NOMO-1 (cell line): Measurements from ENCODE around the gene NDUFS5.
A peak's percentile ranks its signal among the peaks of the same experiment; 100 is the strongest.
"Not testable (repeated sequence)": the region's sequence is repeated elsewhere in the genome, so short reads cannot be mapped to it uniquely, and the experiment has no call there.

ENCODE experiments used
- DNase-seq, 2 experiments: peaks; one replicate each; lab custom pipeline; 2025; ENCODE audit not compliant: unreplicated experiment in 2 of 2; lab: John Stamatoyannopoulos, UW

The NDUFS5 gene

GRCh38 chr1:39026051-39026865 lies at the start of gene NDUFS5:
TSS of gene NDUFS5 (plus strand) at chr1:39026350. CDS start at chr1:39028725, 2,375 bp downstream.
- DNase-seq = peak; percentile 86 to 90

DNA sequence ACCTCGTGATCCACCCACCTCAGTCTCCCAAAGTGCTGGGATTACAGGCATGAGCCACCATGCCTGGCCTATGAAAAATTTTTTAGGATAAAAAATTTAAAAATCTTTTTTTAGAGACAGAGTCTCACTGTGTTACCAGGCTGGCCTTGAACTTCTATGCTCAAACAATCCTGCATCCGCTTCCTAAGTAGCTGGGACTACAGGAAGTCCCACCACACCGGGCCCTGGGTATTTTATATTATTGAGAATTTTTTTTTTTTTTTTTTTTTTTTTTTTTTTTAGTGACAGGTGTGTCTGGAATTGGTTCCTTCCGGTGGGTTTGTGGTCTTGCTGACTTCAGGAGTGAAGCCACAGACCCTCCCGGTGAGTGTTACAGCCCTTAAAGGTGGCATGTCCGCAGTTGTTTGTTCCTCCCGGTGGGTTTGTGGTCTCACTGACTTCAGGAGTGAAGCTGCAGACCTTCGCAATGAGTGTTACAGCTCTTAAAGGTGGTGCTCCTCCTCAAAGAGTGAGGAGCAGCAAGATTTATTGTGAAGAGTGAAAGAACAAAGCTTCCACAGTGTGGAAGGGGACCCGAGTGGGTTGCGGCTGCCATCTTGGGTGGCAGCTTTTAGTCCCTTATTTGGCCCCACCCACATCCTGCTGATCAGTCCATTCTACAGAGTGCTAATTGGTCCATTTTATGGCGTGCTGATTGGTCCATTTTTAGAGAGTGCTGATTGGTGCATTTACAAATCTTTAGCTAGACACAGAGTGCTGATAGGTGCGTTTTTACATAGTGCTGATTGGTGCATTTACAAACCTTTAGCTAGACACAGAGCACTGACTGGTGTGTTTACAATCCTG lies 48.5 kb upstream of the NDUFS5 start:
- DNase-seq = not testable (repeated sequence)

DNA sequence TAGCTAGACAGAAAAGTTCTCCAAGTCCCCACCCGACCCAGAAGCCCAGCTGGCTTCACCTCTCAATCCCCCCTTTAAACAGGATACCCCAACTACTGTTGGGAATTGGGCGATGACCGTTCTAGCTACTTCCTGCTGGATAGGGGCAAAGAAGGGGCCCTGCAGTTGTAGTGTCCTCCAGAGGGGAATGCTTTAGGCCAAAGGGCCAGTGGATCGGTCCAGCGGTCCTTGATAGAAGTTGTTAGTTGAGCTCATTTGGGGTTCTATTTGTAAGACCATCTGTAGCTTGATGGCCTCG lies 48.0 kb upstream of the NDUFS5 start:
- not testable (repeated sequence) for DNase-seq

DNA sequence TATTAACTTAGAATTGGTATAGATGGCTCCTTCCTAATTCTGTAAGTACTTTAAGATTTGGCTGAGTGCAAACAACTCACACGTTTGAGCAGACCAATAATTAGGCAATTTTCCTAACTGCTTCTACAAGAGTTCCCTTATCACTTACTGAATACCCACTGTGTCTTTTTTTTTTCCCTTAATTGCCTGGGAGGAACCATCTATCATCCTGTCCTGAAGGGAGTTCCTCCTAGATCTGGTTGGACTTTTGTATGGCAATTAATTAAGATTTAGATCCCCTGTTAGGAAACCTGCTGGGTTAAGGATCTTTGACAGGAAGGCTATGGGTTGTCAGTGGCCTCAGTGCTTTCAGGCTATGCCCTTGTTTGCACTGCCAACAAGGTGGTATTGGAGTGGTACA lies 46.8 kb upstream of the NDUFS5 start:
- DNase-seq = not testable (repeated sequence)

- no peak for DNase-seq
Observed at GRCh38 chr1:38989979-38990378, 36.2 kb upstream of the NDUFS5 start.

DNA sequence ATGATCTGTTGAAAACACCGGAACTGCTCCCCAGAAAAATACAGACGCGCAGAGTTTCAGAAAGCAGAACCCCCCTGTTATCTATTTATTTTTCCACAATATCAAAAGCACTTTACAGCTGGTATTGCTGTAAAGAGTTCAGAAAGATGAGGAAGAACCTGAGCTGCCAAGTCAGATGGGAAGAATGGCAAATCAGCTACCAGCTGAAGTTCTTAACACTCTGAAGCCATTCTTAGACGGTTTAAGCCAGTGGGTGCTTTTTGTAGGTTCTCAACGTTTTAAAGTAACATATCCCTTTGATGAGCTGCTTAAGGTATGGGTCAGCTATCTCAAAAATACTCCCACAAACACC lies 35.8 kb upstream of the NDUFS5 start:
- DNase-seq = no peak

DNA sequence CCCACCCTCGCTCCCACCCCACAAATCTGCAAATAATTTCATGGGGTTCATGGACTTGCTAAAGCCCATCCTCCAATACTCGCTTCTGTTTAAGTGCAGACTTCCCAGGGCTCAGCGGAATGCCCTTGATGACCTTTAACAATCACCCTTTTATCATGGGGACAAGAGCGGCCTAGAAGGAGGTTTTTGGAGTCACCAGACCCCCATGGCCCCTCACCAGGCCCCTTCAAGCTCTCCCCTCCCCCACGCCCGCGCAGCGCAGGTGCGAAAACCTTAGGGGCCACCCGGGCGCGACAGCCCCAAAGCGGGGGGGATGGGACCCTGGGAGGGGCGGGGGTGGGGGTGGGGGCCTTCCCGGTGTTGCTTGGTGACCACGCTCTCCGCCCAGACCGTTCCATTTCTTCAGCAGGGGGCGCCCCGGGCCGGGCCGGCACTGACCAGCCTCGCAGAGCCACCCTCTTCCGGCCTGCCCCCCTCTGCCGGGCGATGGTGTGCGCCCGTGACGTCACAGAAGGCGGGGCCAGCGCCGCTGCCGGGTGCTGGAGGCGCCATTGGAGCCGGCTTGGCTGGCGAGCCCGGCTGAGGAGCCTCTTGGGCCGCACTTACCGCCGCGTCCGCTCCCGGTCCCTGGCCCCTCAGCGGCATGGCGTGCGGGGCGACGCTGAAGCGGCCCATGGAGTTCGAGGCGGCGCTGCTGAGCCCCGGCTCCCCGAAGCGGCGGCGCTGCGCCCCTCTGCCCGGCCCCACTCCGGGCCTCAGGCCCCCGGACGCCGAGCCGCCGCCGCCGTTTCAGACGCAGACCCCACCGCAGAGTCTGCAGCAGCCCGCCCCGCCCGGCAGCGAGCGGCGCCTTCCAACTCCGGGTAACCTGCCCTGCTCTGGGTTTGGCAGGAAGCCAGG lies 35.2 kb upstream of the NDUFS5 start, which contains the start of gene AKIRIN1:
Gene AKIRIN1, plus strand, starts transcription at position 539 of the 900 bp plus-strand sequence. Its CDS starts 105 bp downstream, at position 644.
- DNase-seq = peak; percentile 84 to 93

GRCh38 chr1:38991638-38992411 lies 34.3 kb upstream of the NDUFS5 start:
- peak in 1 of 2 experiments; percentile 53 for DNase-seq

DNA sequence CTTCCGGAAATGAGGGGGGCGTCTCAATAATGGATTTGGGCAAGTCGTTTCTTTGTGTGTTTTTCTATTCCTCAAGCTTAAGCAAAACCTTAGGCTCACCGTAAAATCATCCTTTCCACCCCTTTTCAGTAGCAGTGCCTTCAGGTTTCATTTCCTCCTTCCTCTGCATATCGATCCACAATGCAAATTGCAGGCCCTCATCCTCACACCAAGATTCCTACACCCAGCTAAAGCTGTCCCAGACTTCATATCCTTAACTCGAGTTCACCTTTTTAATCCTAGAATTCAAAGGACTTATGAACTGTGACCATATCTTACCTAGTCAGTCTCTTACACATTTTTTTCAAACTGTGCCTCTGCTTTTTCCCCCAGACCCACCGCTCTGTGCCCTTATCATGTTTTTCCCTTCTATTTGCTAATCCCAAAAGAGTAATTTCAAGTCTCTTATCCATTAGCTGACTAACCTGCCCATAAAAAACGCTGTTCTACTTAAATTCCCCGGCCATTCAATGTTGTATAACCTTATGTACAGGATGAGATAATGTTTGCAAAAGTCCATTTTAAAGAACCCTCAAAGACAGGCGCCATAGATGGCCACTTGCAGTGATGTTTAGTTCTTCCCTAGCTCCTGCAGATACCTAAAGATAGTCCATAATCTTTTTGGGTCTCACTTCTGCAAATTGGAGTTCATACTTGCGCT lies 33.6 kb upstream of the NDUFS5 start:
- DNase-seq = peak; percentile 59 to 73

GRCh38 chr1:38994196-38994595 lies 32.0 kb upstream of the NDUFS5 start:
- no peak for DNase-seq

- no peak for DNase-seq
Observed at GRCh38 chr1:38997034-38997900, 28.9 kb upstream of the NDUFS5 start.

DNA sequence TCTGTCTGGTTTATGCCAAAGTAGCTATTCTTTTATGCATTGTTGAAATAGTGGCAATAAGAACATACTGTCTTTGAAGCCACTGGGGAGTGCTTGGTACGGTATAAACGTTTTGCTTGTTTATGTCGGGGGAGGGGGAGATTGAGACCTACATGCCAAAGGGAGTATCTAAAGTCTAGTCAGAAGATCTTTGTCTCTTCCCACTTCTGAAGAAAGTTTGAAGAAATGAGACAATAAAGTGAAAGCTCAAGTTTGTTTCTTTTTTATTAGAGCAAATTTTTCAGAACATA lies 28.3 kb upstream of the NDUFS5 start:
- no peak for DNase-seq

DNA sequence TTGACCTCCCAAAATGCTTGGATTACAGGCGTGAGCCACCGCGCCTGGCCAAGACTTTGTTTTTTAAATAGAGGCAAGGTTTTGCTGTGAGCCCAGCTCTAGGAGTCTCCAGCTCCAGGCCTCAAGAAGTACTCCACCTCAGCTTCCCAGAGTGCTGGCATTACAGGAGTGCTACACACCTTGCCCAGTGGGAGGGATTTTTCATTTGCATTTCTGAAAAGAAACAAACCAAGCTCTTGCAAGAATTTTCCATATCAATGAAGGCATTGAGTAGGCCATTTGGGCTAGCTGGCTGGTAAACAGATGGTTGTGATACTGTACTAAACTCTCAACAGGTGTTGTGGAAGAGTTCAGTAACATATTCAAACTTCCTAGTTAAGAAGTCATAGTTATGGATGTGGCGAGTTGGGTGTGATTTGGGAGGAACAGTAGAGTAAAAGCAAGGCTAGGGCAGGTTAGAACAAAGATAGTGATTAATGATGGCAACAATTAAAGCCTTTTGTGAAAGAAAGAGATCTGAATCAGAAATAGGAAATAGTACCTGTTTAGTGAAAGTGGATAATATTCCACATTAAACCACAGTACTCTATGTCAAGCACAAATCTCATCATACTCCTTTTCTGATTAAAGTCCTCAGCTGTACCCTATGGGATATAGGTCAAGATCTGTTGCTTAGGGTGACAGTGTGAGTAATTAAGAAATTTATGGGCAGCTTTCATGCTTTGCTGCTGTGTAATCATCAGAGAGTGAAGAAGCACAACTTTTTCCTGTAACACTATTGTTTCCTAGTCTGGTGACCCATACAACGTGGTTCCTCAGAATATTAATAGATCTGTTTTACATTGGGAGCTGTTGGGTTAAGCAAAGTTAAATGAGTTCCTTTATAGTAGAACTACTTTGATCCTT lies 24.4 kb upstream of the NDUFS5 start:
- DNase-seq = no peak

GRCh38 chr1:39003281-39003680 lies 22.9 kb upstream of the NDUFS5 start:
- DNase-seq = no peak

DNA sequence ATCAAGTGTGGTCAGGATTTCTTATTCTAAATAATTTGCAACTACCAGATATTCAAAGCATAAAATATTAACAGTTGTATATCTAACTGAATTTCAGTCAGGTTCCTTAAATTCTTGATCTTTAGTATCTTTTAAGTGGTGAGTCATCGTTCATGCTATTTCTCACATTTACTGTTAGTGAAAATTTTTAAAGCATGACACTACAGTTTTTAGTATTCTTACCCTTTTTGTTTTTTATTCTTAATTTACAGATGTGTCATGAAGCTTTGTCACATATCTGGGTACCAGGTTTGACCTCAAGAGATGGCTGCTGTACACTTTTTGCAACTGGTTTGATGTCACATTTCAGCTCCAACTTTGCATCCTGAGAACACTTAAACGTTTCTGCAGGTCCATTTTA lies 22.4 kb upstream of the NDUFS5 start:
- DNase-seq = no peak

DNA sequence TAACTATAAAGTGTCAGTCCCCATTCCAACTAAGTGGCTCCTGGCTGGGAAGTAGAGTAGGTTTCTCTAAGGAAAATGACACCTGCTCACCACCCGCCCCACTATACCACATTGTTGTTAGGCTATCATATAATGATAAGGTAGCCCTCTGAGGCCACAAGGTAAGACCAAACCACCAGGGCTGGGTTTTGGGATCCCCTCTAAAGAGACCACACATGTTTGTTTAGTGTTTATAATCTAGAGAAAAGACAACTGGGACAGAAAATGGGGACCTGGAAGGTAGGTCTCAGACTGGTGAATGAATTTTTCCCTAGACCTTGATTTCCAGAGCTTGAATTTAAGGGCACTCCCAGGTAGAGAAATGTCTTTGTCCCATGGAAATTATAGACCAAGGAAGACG lies 19.9 kb upstream of the NDUFS5 start:
- no peak for DNase-seq

GRCh38 chr1:39006726-39007645 lies 19.2 kb upstream of the NDUFS5 start:
- no peak for DNase-seq
